ENCODE results near the gene DAB2.

GRCh38 chr5:39376293-39376714 is 48.5 kb downstream of the DAB2 start:
- TF ChIP-seq CTCF (IDR thresholded peaks at IDR 0.05; ENCODE audit: low read depth, low read length, missing input control) (peak; percentile 85), TAF1 (conservative IDR thresholded peaks at IDR 0.05) (no peak), SP1 (IDR thresholded peaks at IDR 0.05) (peak; percentile 15)
- TF ChIP-seq, protein P1, sequence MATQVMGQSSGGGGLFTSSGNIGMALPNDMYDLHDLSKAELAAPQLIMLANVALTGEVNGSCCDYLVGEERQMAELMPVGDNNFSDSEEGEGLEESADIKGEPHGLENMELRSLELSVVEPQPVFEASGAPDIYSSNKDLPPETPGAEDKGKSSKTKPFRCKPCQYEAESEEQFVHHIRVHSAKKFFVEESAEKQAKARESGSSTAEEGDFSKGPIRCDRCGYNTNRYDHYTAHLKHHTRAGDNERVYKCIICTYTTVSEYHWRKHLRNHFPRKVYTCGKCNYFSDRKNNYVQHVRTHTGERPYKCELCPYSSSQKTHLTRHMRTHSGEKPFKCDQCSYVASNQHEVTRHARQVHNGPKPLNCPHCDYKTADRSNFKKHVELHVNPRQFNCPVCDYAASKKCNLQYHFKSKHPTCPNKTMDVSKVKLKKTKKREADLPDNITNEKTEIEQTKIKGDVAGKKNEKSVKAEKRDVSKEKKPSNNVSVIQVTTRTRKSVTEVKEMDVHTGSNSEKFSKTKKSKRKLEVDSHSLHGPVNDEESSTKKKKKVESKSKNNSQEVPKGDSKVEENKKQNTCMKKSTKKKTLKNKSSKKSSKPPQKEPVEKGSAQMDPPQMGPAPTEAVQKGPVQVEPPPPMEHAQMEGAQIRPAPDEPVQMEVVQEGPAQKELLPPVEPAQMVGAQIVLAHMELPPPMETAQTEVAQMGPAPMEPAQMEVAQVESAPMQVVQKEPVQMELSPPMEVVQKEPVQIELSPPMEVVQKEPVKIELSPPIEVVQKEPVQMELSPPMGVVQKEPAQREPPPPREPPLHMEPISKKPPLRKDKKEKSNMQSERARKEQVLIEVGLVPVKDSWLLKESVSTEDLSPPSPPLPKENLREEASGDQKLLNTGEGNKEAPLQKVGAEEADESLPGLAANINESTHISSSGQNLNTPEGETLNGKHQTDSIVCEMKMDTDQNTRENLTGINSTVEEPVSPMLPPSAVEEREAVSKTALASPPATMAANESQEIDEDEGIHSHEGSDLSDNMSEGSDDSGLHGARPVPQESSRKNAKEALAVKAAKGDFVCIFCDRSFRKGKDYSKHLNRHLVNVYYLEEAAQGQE (IDR thresholded peaks at IDR 0.05) = no peak

Measured in liver (tissue), 3 donors.